ENCODE results near the gene OBSCN. TPM values are rescaled to one million over a fixed set of nuclear protein-coding genes. Genes with fewer than 3 reads are reported as not detected.
A peak's percentile ranks its signal among the peaks of the same experiment; 100 is the strongest.

The OBSCN gene
- polyA plus RNA-seq, 6 donors from 2014 or later = 0.78 to 2.5 (median 1.5) TPM

- Mint-ChIP-seq H3K4me3 (no peak overlapping the region), H3K36me3 (no peaks in the 10 kb centered on the region), H3K9me3 (no peaks in the 10 kb centered on the region), H3K4me1 (peaks cover 5 to 13% (median 6%) of the 10 kb centered on the region in 3 donors), H3K27ac (peak overlapping the region in 1 of 6 donors; percentile 49), H3K27me3 (peaks cover 11 to 33% (median 23%) of the 10 kb centered on the region in 3 donors)
- ATAC-seq (ENCODE audit: low read depth in 2 of 2) (no peak), DNase-seq (no peak)
These were observed 175.9 kb downstream of the OBSCN start for GRCh38 chr1:228383773-228384172.

- no peaks in the 10 kb centered on the region for H3K9me3 Mint-ChIP-seq
- H3K27me3 Mint-ChIP-seq = peaks cover 8 to 18% (median 9%) of the 10 kb centered on the region in 3 donors
- H3K4me3 Mint-ChIP-seq = no peak overlapping the region
- no peaks in the 10 kb centered on the region for H3K36me3 Mint-ChIP-seq
- no peak for ATAC-seq (ENCODE audit: low read depth in 2 of 2)
- DNase-seq = no peak
- no peak overlapping the region for H3K27ac Mint-ChIP-seq
- no peaks in the 10 kb centered on the region for H3K4me1 Mint-ChIP-seq
These were observed 177.4 kb downstream of the OBSCN start for GRCh38 chr1:228385232-228385631.

GRCh38 chr1:228387321-228387720 is 179.5 kb downstream of the OBSCN start:
- DNase-seq (no peak), ATAC-seq (ENCODE audit: low read depth in 2 of 2) (no peak)
- Mint-ChIP-seq H3K9me3 (no peaks in the 10 kb centered on the region), H3K36me3 (no peaks in the 10 kb centered on the region), H3K27me3 (peaks cover 0 to 5% (median 0%) of the 10 kb centered on the region in 3 donors), H3K4me3 (no peak overlapping the region), H3K4me1 (no peaks in the 10 kb centered on the region), H3K27ac (peak overlapping the region in 2 of 6 donors; percentile 60 to 81)

DNA sequence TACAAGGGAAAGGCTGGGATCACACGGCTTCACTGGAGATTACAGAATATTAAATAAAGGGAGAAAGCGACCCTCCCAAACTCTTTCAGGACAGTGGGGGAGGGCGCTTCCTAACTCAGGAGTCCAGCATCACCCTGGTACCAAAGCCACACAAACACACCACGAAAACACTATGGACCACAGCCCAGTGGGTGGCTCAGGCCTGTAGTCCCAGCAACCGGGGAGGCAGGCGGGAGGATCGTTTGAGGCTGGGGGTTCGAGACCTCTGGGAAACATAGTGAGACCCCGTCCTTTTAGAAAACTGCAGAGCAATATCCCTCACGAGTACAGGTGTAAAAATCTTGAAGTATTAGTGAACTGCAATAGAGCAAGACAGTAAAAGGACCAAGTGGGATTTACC is 182.8 kb downstream of the OBSCN start:
- no peaks in the 10 kb centered on the region for H3K36me3 Mint-ChIP-seq
- H3K4me1 Mint-ChIP-seq = no peaks in the 10 kb centered on the region
- no peak overlapping the region for H3K27ac Mint-ChIP-seq
- H3K9me3 Mint-ChIP-seq = no peaks in the 10 kb centered on the region
- DNase-seq = no peak
- H3K27me3 Mint-ChIP-seq = no peaks in the 10 kb centered on the region
- ATAC-seq (ENCODE audit: low read depth in 2 of 2) = no peak
- no peak overlapping the region for H3K4me3 Mint-ChIP-seq

GRCh38 chr1:228391411-228392020 is 183.7 kb downstream of the OBSCN start:
- H3K27ac Mint-ChIP-seq = no peak overlapping the region
- no peak for ATAC-seq (ENCODE audit: low read depth in 2 of 2)

GRCh38 chr1:228392111-228392936 is 184.5 kb downstream of the OBSCN start:
- Mint-ChIP-seq H3K27me3 (no peaks in the 10 kb centered on the region), H3K4me1 (peaks cover 0 to 4% (median 0%) of the 10 kb centered on the region in 3 donors), H3K27ac (no peak overlapping the region), H3K9me3 (no peaks in the 10 kb centered on the region), H3K4me3 (no peak overlapping the region), H3K36me3 (no peaks in the 10 kb centered on the region)
- no peak for DNase-seq
- no peak for ATAC-seq (ENCODE audit: low read depth in 2 of 2)

More at GRCh38 chr1:228391411-228392020, 183.7 kb downstream of the OBSCN start:
- Mint-ChIP-seq H3K36me3 (no peaks in the 10 kb centered on the region), H3K4me1 (peaks cover 0 to 4% (median 0%) of the 10 kb centered on the region in 3 donors), H3K27me3 (no peaks in the 10 kb centered on the region), H3K4me3 (no peak overlapping the region), H3K9me3 (no peaks in the 10 kb centered on the region)
- no peak for DNase-seq

DNA sequence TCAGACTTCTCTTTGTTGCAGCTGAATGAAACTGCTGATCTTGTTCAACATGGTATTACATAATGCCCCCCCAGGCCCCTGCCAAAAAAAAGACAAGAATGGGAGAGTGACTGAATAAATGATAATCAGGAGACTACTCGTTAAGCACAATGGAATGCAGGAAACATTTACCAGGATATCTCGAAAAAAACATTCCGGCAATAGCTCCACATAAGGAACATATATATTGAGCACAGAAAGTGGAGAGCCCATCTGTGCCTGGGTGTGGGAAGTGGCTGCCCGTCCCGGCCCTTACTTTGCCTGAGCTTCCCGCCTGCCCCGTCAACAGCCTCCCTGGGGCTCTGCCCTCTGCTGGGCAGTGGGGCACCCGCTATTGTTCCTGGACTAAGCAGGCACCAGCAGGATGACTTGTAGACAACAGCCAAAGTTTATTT is 185.4 kb downstream of the OBSCN start:
- Mint-ChIP-seq H3K27ac (peak overlapping the region in 2 of 6 donors; percentile 7 to 21), H3K27me3 (no peaks in the 10 kb centered on the region), H3K36me3 (no peaks in the 10 kb centered on the region), H3K4me3 (peak overlapping the region in 1 of 8 donors; percentile 45), H3K9me3 (no peaks in the 10 kb centered on the region), H3K4me1 (peaks cover 0 to 4% (median 0%) of the 10 kb centered on the region in 3 donors)
- DNase-seq = no peak
- ATAC-seq (ENCODE audit: low read depth in 2 of 2) = no peak

DNA sequence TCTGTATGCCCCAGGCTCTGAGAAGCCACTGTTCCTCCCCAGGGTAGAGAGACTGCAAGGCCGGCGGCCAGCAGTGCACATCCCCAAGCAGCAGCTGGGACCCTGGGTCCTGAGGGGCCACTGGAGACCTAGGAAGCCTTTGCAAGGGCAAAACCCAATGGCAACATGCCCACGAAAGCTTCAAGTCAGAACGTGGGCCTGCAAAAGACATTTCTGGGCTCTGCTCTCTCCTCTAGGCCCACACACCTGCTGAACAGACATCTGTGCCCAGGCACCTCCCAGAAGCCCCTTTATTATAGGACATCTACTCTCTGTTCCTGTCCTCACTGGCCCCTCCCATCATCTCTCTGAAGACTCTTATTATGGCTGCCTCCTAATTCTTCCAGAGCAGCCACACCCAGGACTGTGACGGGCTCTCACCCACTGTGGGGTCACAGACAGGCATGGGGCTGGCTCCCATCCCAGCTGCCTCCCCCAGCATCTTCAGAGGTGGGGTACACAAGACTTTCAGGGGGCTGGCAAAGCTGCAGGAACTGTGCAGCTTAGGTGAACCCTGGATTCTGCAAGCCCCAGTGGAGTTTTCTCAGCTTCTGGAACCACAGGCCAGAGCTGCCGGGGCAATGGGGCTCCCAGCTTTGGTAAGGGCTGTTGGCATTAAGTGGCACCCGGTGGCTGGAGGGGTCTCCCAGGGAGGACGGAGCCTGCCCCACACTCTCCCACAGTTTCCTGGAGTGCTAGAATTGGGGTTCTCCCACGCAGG is 186.1 kb downstream of the OBSCN start:
- no peak for ATAC-seq (ENCODE audit: low read depth in 2 of 2)
- Mint-ChIP-seq H3K4me1 (peaks cover 0 to 4% (median 0%) of the 10 kb centered on the region in 3 donors), H3K9me3 (no peaks in the 10 kb centered on the region), H3K27me3 (no peaks in the 10 kb centered on the region), H3K36me3 (no peaks in the 10 kb centered on the region), H3K27ac (peak overlapping the region in 2 of 6 donors; percentile 21 to 29), H3K4me3 (no peak overlapping the region)
- DNase-seq = no peak

DNA sequence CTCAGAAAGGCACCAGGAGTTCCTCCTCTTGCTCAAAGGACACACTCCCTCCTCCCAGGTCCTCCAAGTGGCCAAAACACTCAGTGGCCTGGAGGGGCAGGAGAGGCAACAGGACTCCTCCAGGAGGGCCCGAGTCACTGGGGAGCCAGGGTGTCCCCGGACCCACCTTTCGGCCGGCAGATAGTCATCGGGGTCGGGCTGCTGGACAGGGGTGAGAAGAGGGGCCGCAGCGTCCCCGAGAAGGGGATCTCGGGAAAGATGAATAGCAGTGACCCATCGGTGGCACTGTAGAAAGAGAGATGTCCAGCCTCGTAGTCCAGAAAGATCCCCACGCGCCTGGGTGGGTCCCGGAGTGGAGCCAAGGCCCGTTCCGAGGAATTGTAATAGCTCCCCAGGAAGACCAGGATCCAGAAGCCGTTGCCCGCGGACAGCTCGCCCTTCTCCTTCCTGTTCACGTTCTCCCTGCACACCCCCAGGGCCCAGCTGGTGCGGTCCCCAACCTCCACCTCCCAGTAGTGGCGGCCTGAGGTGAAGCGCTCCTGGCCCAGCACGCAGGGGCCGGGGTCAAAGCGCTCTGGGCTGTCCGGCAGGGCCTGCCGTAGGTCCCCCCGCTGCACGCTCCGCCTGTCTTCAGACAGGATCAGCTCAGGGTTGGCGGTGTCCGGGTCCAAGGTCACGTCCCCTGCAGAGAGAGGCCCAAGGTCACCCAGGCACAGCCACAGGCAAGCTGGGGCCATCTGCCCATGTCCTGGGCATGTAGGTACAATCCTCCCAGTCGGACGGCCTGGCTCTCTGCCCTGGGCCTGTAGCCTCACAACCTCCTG is 186.9 kb downstream of the OBSCN start:
- Mint-ChIP-seq H3K4me3 (no peak overlapping the region), H3K36me3 (no peaks in the 10 kb centered on the region), H3K4me1 (peaks cover 0 to 7% (median 6%) of the 10 kb centered on the region in 3 donors), H3K27me3 (no peaks in the 10 kb centered on the region), H3K27ac (peak overlapping the region in 1 of 6 donors; percentile 19), H3K9me3 (no peaks in the 10 kb centered on the region)
- ATAC-seq (ENCODE audit: low read depth in 2 of 2) = no peak
- DNase-seq = no peak

DNA sequence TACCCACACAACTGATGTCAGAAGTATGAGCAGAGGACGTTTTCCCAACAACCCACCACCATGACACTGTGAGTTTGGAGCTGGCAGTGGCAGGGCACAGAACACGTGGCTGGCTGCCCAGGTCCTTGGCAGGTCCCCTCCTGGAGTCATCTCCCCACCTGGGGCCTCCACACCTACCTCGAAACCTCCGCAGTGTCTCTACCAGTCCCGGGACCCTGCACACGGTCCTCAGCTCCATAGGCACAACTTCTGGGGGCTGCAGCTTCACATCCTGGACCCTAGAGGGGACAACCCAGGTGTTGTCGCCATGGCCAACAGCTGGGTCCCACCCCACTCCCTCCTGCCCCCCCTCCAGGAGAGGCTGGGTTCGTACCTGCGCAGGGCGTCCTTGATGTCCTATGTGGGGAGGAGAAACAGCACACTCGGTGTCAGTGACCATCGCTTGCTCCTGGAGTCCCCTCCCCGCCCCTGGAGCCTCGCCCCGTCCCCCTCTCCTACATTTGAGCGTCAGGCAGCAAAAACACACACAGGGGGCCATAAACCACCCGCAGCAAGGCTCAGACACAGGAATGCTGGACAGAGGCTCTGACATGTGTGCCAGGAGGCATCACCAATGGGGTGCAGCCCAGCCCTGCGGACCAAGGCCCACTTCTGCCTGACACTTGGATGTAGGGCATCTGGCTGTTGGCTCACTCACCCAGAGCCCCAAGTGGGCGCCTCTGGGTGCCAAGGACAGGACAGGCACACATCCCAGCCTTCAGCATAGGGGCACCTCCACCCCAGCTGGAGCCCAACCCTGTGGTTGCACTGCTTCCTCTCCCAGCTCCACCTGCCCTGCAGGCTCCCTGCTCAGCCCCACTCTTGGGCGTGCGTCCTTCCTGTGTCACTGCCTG is 189.2 kb downstream of the OBSCN start:
- Mint-ChIP-seq H3K4me1 (peaks cover 6 to 25% (median 16%) of the 10 kb centered on the region in 3 donors), H3K9me3 (no peaks in the 10 kb centered on the region), H3K27ac (peak overlapping the region in 1 of 6 donors; percentile 54), H3K36me3 (no peaks in the 10 kb centered on the region), H3K4me3 (no peak overlapping the region), H3K27me3 (no peaks in the 10 kb centered on the region)
- ATAC-seq (ENCODE audit: low read depth in 2 of 2) (no peak), DNase-seq (no peak)

DNA sequence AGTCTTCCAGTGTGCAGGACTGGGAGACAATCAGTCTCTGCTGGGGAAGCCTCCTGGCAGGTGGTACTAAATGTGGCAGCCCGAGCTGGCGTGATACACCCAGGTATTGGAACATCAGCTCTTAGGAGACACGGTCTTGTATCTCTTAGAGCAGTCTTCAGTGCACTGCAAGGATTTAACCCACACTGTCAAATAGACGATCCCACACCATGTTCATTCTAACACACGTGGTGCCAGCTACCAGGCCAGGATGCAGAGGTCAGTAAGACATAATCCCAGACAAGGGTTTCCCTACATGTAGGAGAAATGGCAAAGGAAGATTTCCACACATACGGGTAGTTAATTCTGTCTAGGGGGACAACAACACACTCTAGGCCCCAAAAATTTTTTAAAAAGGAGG is 190.1 kb downstream of the OBSCN start:
- Mint-ChIP-seq H3K9me3 (no peaks in the 10 kb centered on the region), H3K27ac (peak overlapping the region in 2 of 6 donors; percentile 54 to 87), H3K4me1 (peaks cover 14 to 34% (median 25%) of the 10 kb centered on the region in 3 donors), H3K4me3 (peak overlapping the region in 2 of 8 donors; percentile 64 to 65), H3K36me3 (no peaks in the 10 kb centered on the region), H3K27me3 (no peaks in the 10 kb centered on the region)
- ATAC-seq (ENCODE audit: low read depth in 2 of 2) (no peak), DNase-seq (no peak)
